ENCODE results near the gene LRRC7. TPM values are rescaled to one million over a fixed set of nuclear protein-coding genes. Genes with fewer than 3 reads are reported as not detected.

Gene LRRC7
- total and polyA plus RNA-seq, 2 donors (not counting 1 experiment from before 2014, with no cell fraction given): 0.03 TPM; not detected in 1

DNA sequence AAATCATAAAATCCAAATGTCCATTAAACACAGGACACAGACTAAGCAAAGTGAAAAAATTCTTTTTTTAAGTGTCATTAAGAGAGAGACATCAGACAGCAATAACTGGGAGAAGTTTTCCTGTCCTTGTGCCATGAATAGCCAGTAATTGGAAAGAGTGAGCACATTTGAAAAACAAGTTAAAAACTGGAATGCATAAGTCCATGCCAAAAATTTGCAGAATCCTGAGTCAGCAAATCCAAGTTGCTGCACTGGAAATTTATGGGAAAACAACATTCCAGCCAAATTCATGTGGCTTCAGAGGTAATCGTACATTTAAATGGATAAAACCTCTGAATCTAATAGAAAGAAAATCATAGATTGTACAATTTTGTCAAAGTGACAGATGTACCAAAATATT, 346.3 kb downstream of the LRRC7 start:
- Histone ChIP-seq H3K4me1 (ENCODE audit: control insufficient read depth, extremely low read depth, insufficient read depth, low read length) (peaks cover 6% of the 10 kb centered on the region), H4K20me1 (ENCODE audit: control insufficient read depth, extremely low read depth, insufficient read depth, low read length) (no peaks in the 10 kb centered on the region), H2AFZ (ENCODE audit: low read length) (no peak overlapping the region), H3K79me2 (ENCODE audit: control insufficient read depth, insufficient read depth, low read length) (no peaks in the 10 kb centered on the region), H3K4me2 (ENCODE audit: extremely low read depth, insufficient read depth, low read length) (no peak overlapping the region), H3K36me3 (ENCODE audit: control insufficient read depth, insufficient read depth, low read length) (no peaks in the 10 kb centered on the region), H3K27ac (ENCODE audit: insufficient read depth, low read length) (no peak overlapping the region), H3K4me3 (replicated peaks in 1 of 4; ENCODE audit: control extremely low read depth in 1 of 4, insufficient read depth in 1 of 4, low read depth in 3 of 4, low read length in 4 of 4) (no peak overlapping the region), H3K9ac (ENCODE audit: insufficient read depth, low read length) (no peak overlapping the region), H3K9me3 (ENCODE audit: control insufficient read depth, insufficient read depth, low read depth, low read length) (no peaks in the 10 kb centered on the region), H3K27me3 (ENCODE audit: control insufficient read depth, insufficient read depth, low read length) (no peaks in the 10 kb centered on the region)
- DNase-seq (ENCODE audit: low read depth in 2 of 2): peak; percentile 77
- no peak for TF ChIP-seq EZH2 (IDR thresholded peaks at IDR 0.05; ENCODE audit: low read length, missing control alignments)
- TF ChIP-seq, protein P1, sequence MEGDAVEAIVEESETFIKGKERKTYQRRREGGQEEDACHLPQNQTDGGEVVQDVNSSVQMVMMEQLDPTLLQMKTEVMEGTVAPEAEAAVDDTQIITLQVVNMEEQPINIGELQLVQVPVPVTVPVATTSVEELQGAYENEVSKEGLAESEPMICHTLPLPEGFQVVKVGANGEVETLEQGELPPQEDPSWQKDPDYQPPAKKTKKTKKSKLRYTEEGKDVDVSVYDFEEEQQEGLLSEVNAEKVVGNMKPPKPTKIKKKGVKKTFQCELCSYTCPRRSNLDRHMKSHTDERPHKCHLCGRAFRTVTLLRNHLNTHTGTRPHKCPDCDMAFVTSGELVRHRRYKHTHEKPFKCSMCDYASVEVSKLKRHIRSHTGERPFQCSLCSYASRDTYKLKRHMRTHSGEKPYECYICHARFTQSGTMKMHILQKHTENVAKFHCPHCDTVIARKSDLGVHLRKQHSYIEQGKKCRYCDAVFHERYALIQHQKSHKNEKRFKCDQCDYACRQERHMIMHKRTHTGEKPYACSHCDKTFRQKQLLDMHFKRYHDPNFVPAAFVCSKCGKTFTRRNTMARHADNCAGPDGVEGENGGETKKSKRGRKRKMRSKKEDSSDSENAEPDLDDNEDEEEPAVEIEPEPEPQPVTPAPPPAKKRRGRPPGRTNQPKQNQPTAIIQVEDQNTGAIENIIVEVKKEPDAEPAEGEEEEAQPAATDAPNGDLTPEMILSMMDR (conservative IDR thresholded peaks at IDR 0.05 in 1 of 2, IDR thresholded peaks at IDR 0.05 in 1 of 2; ENCODE audit: low read depth in 1 of 2, low read length in 2 of 2): no peak

DNA sequence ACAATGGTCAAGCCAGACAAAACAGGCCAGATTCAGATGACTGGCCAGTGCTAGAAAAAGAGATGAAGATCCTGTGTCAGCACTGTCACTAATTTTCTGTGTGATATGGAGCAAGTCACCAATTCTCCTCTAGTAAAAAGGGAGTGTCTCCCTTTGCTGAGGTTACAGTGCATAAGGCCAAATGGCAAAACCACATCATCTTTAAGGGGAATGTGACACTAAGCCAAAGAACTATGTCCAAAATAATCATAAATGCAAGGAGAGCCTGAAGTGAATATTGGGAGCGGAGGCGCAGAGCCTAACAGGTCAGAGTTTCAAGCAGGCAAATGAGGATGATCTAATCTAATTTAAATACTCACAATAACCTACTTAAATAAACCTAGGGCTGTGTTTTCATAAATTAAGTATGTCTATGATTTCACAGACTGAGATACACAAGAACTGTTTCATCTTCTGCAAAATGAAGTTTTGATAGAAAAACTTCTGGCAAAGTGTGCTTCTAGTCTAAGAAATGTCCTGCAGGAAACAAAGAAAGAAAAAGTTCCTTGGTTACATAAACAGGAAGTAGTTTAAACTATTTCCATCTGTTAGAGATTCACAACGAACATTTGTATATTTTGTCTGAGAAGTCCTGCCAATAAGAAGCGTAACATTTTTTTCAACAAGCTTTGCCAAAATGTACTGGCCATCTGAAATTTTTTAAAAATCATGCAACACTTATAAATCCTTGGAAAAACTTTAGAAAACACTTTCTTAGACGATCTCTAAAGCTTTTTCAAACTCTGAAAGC, 347.4 kb downstream of the LRRC7 start:
- no peak overlapping the region for H3K27ac ChIP-seq (ENCODE audit: insufficient read depth, low read length)
- H2AFZ ChIP-seq (ENCODE audit: low read length): no peak overlapping the region
- no peaks in the 10 kb centered on the region for H3K79me2 ChIP-seq (ENCODE audit: control insufficient read depth, insufficient read depth, low read length)
- H3K9ac ChIP-seq (ENCODE audit: insufficient read depth, low read length): no peak overlapping the region
- peak overlapping the region in 1 of 4 experiments; percentile 10 for H3K4me3 ChIP-seq (replicated peaks in 1 of 4; ENCODE audit: control extremely low read depth in 1 of 4, insufficient read depth in 1 of 4, low read depth in 3 of 4, low read length in 4 of 4)
- peaks cover 6% of the 10 kb centered on the region for H3K4me1 ChIP-seq (ENCODE audit: control insufficient read depth, extremely low read depth, insufficient read depth, low read length)
- H3K36me3 ChIP-seq (ENCODE audit: control insufficient read depth, insufficient read depth, low read length): no peaks in the 10 kb centered on the region
- no peaks in the 10 kb centered on the region for H3K9me3 ChIP-seq (ENCODE audit: control insufficient read depth, insufficient read depth, low read depth, low read length)
- no peaks in the 10 kb centered on the region for H3K27me3 ChIP-seq (ENCODE audit: control insufficient read depth, insufficient read depth, low read length)
- peak overlapping the region; percentile 67 for H3K4me2 ChIP-seq (ENCODE audit: extremely low read depth, insufficient read depth, low read length)
- no peaks in the 10 kb centered on the region for H4K20me1 ChIP-seq (ENCODE audit: control insufficient read depth, extremely low read depth, insufficient read depth, low read length)
- peak; percentile 5 to 67 for DNase-seq (ENCODE audit: low read depth in 2 of 2)
- TF ChIP-seq EZH2 (IDR thresholded peaks at IDR 0.05; ENCODE audit: low read length, missing control alignments): no peak
- TF ChIP-seq, protein P1 (conservative IDR thresholded peaks at IDR 0.05 in 1 of 2, IDR thresholded peaks at IDR 0.05 in 1 of 2; ENCODE audit: low read depth in 1 of 2, low read length in 2 of 2): no peak

DNA sequence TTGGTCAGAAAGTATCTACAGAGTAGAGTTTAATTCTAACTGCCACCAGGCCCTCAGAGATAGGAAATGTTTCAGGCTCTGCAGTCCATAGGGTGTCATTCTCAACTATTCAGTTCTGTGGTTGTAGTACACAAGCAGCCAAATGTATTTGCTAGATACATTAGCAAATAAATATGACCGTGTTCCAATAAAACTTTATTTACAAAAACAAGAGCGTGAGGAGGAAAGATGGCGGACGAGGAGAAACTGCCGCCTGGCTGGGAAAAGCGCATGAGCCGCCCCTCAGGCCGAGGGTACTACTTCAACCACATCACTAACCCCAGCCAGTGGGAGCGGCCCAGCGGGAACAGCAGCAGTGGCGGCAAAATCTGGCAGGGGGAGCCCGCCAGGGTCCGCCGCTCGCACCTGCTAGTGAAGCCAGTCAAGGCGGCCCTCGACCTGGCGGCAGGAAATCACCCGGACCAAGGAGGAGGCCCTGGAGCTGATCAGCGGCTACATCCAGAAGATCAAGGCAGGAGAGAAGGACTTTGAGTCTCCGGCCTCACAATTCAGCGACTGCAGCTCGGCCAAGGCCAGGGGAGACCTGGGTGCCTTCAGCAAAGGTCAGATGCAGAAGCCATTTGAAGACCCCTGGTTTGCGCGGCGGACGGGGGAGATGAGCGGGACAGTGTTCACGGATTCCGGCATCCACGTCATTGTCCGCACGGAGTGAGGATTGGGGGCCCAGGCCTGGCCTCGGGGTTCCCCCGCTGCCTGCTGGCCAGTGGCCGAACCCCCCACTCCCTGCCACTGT, 351.6 kb downstream of the LRRC7 start:
- Histone ChIP-seq H3K9ac (ENCODE audit: insufficient read depth, low read length) (no peak overlapping the region), H4K20me1 (ENCODE audit: control insufficient read depth, extremely low read depth, insufficient read depth, low read length) (no peaks in the 10 kb centered on the region), H3K4me3 (replicated peaks in 1 of 4; ENCODE audit: control extremely low read depth in 1 of 4, insufficient read depth in 1 of 4, low read depth in 3 of 4, low read length in 4 of 4) (no peak overlapping the region), H3K79me2 (ENCODE audit: control insufficient read depth, insufficient read depth, low read length) (no peaks in the 10 kb centered on the region), H3K9me3 (ENCODE audit: control insufficient read depth, insufficient read depth, low read depth, low read length) (no peaks in the 10 kb centered on the region), H3K4me2 (ENCODE audit: extremely low read depth, insufficient read depth, low read length) (no peak overlapping the region), H3K27me3 (ENCODE audit: control insufficient read depth, insufficient read depth, low read length) (no peaks in the 10 kb centered on the region), H3K4me1 (ENCODE audit: control insufficient read depth, extremely low read depth, insufficient read depth, low read length) (peaks cover 3% of the 10 kb centered on the region), H3K27ac (ENCODE audit: insufficient read depth, low read length) (no peak overlapping the region), H2AFZ (ENCODE audit: low read length) (no peak overlapping the region), H3K36me3 (ENCODE audit: control insufficient read depth, insufficient read depth, low read length) (no peaks in the 10 kb centered on the region)
- TF ChIP-seq EZH2 (IDR thresholded peaks at IDR 0.05; ENCODE audit: low read length, missing control alignments): no peak
- TF ChIP-seq, protein P1 (conservative IDR thresholded peaks at IDR 0.05 in 1 of 2, IDR thresholded peaks at IDR 0.05 in 1 of 2; ENCODE audit: low read depth in 1 of 2, low read length in 2 of 2): no peak
- no peak for DNase-seq (ENCODE audit: low read depth in 2 of 2)

Measured in fibroblast of lung (primary cell).